Erythroblast (primary cell): ENCODE results near the gene AKNA.

ENCODE experiments used
- GATA1 ChIP-seq: IDR thresholded peaks from 2 replicates; pipeline ENCODE4 v1.6.1; 2011; ENCODE audit warnings: low read depth, mild to moderate bottlenecking, control low read depth, low read length, moderate library complexity
- POLR2A ChIP-seq: IDR thresholded peaks from 2 replicates; pipeline ENCODE4 v1.6.1; 2011; ENCODE audit warnings: mild to moderate bottlenecking, low read length

DNA sequence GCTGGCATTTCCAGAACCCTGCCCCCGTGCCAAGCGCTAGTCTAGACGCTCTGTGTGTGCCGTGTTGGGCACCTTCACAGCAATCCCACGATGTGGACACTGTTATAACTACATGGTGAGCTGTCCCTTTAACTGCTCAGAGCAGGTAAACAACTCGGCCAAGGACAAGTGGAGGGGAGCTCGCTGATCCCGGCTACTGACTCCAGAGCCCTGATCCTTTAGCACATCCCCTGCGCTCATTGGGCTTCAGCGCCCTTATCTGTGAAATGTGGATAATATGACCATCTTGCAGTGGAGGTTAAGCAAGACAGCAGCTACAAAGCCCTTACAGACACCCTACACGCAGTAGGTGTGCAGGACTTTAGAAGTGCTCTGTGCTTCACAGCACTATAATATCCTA is 41.6 kb downstream of the AKNA start:
- no peak for TF ChIP-seq POLR2A
- TF ChIP-seq GATA1, result no peak
